Ishikawa (cell line): ENCODE data around the gene SREBF2.

Experiments used
- RAD21 ChIP-seq: IDR thresholded peaks from 2 replicates; pipeline ENCODE4 v1.6.1; 2012; ENCODE audit warnings: low read depth
- TAF1 ChIP-seq: IDR thresholded peaks from 2 replicates; pipeline ENCODE4 v1.6.1; 2012; ENCODE audit warnings: low read depth, mild to moderate bottlenecking
- TCF12 ChIP-seq: IDR thresholded peaks from 2 replicates; pipeline ENCODE4 v1.6.1; 2012; ENCODE audit warnings: low read depth
- TEAD4 ChIP-seq: IDR thresholded peaks from 2 replicates; pipeline ENCODE4 v1.6.1; 2012
- TF ChIP-seq, protein P1 (sequence below): IDR thresholded peaks from 2 replicates; pipeline ENCODE4 v1.6.1; 2012
- TF ChIP-seq, protein P2 (sequence below): IDR thresholded peaks from 2 replicates; pipeline ENCODE4 v1.6.1; 2012

DNA sequence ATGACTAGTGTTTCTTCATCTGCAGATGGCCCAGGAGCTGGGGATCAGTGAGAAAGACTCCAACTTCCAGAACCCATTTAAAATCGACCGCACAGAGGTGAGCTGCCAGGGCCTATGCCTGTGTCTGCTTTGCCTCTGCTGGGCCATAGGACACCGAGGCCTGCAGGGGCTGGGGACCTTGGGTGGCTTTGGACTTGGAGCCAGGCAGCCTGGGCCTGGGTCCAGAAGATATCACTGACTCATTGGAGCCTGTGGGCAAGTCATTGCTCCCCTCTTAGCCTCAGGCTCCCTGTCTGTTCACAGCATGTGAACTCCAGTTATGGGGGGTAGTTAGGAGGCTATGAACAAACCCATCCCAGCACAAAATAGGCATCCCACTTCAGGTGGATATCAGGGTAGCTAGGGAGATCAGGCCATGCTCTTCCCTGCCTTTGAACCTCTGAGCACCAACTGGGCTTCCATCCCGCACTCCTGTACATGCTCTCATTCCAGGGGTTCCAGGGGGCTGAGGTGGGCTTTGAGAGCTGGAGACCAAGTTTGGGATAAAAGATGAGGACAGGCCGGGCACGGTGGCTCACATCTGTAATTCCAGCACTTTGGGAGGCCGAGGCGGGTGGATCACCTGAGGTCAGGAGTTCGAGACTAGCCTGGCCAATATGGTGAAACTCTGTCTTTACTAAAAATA is 19.0 kb upstream of the SREBF2 start:
- TF ChIP-seq RAD21 = no peak
- TF ChIP-seq, protein P1, sequence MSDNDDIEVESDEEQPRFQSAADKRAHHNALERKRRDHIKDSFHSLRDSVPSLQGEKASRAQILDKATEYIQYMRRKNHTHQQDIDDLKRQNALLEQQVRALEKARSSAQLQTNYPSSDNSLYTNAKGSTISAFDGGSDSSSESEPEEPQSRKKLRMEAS = no peak
- TF ChIP-seq TEAD4 = no peak
- TF ChIP-seq TAF1 = no peak
- TF ChIP-seq, protein P2, sequence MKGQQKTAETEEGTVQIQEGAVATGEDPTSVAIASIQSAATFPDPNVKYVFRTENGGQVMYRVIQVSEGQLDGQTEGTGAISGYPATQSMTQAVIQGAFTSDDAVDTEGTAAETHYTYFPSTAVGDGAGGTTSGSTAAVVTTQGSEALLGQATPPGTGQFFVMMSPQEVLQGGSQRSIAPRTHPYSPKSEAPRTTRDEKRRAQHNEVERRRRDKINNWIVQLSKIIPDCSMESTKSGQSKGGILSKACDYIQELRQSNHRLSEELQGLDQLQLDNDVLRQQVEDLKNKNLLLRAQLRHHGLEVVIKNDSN = no peak
- no peak for TF ChIP-seq TCF12
